Measurements from ENCODE around the gene MYO1H.

MYO1H gene

DNA sequence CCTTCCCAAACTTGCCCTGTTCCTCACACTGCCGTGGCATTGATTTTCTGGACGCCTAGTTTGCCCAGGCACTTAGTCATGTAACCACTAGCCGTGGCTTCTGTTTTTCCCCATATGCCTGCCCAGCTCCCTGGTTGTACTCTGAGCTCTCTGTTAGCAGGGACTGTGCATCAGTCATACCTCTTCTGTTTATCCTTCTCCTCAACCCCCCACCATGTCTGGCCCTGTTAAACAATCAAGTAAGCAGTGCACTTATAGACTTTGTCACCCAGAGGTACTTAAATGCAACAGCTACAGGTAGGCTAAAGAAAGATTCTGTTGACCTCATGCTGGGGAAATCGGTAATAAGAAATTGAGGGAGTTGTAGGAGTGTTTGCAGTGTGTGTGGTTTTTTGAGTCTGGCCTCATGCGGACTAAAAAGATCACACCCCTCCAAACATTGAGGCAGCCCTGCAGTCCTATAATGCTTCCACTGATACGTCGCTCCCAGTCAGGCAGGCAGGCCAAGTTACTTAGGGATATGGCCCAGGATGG is 146.7 kb downstream of the MYO1H start:
- TF ChIP-seq POLR2A (IDR thresholded peaks at IDR 0.05; ENCODE audit: extremely low read depth, insufficient read length) (no peak), MYC (IDR thresholded peaks at IDR 0.05; ENCODE audit: low read depth, low read length) (no peak)
- TF ChIP-seq, protein P1, sequence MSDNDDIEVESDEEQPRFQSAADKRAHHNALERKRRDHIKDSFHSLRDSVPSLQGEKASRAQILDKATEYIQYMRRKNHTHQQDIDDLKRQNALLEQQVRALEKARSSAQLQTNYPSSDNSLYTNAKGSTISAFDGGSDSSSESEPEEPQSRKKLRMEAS (IDR thresholded peaks at IDR 0.05; ENCODE audit: low read depth, low read length) = no peak
- TF ChIP-seq, protein P2, sequence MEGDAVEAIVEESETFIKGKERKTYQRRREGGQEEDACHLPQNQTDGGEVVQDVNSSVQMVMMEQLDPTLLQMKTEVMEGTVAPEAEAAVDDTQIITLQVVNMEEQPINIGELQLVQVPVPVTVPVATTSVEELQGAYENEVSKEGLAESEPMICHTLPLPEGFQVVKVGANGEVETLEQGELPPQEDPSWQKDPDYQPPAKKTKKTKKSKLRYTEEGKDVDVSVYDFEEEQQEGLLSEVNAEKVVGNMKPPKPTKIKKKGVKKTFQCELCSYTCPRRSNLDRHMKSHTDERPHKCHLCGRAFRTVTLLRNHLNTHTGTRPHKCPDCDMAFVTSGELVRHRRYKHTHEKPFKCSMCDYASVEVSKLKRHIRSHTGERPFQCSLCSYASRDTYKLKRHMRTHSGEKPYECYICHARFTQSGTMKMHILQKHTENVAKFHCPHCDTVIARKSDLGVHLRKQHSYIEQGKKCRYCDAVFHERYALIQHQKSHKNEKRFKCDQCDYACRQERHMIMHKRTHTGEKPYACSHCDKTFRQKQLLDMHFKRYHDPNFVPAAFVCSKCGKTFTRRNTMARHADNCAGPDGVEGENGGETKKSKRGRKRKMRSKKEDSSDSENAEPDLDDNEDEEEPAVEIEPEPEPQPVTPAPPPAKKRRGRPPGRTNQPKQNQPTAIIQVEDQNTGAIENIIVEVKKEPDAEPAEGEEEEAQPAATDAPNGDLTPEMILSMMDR (IDR thresholded peaks at IDR 0.05; ENCODE audit: low read depth, low read length) = no peak
- DNase-seq (ENCODE audit: low read depth) = no peak
- H3K4me3 ChIP-seq (ENCODE audit: low read depth, low read length) = no peak overlapping the region

- no peak for DNase-seq (ENCODE audit: low read depth)
Observed at GRCh38 chr12:109495012-109495411, 147.3 kb downstream of the MYO1H start.

GRCh38 chr12:109496306-109496705 is 148.6 kb downstream of the MYO1H start:
- TF ChIP-seq, protein P2 (IDR thresholded peaks at IDR 0.05; ENCODE audit: low read depth, low read length) = no peak
- TF ChIP-seq MYC (IDR thresholded peaks at IDR 0.05; ENCODE audit: low read depth, low read length) (no peak), POLR2A (IDR thresholded peaks at IDR 0.05; ENCODE audit: extremely low read depth, insufficient read length) (no peak)
- TF ChIP-seq, protein P1 (IDR thresholded peaks at IDR 0.05; ENCODE audit: low read depth, low read length) = no peak
- no peak for DNase-seq (ENCODE audit: low read depth)

More at GRCh38 chr12:109495012-109495411, 147.3 kb downstream of the MYO1H start:
- TF ChIP-seq, protein P2 (IDR thresholded peaks at IDR 0.05; ENCODE audit: low read depth, low read length) = no peak
- no peak for TF ChIP-seq MYC (IDR thresholded peaks at IDR 0.05; ENCODE audit: low read depth, low read length)
- TF ChIP-seq, protein P1 (IDR thresholded peaks at IDR 0.05; ENCODE audit: low read depth, low read length) = no peak
- TF ChIP-seq POLR2A (IDR thresholded peaks at IDR 0.05; ENCODE audit: extremely low read depth, insufficient read length) = no peak
- no peak overlapping the region for H3K4me3 ChIP-seq (ENCODE audit: low read depth, low read length)

GRCh38 chr12:109497675-109498074 is 150.0 kb downstream of the MYO1H start:
- no peak overlapping the region for H3K4me3 ChIP-seq (ENCODE audit: low read depth, low read length)
- no peak for DNase-seq (ENCODE audit: low read depth)
- TF ChIP-seq MYC (IDR thresholded peaks at IDR 0.05; ENCODE audit: low read depth, low read length) (no peak), POLR2A (IDR thresholded peaks at IDR 0.05; ENCODE audit: extremely low read depth, insufficient read length) (no peak)
- TF ChIP-seq, protein P2 (IDR thresholded peaks at IDR 0.05; ENCODE audit: low read depth, low read length) = no peak
- TF ChIP-seq, protein P1 (IDR thresholded peaks at IDR 0.05; ENCODE audit: low read depth, low read length) = no peak

More at GRCh38 chr12:109496306-109496705, 148.6 kb downstream of the MYO1H start:
- no peak overlapping the region for H3K4me3 ChIP-seq (ENCODE audit: low read depth, low read length)
